Stimulated activated CD4-positive, alpha-beta T cell treated with anti-CD3 and anti-CD28 coated beads, Interleukin-12 subunit alpha, Interleukin-12 subunit beta, amount 100 ng/mL, for 24 hours (primary cell): ENCODE data around the gene GTF2H2C.
"Not testable (repeated sequence)": the region's sequence is repeated elsewhere in the genome, so short reads cannot be mapped to it uniquely, and the experiment has no call there.

ENCODE experiments used
- DNase-seq, 2 experiments: peaks; one replicate each; pipeline ENCODE4 v3.0.0-alpha.2; 2020; ENCODE audit warnings: low read depth in 2 of 2

Gene GTF2H2C

DNA sequence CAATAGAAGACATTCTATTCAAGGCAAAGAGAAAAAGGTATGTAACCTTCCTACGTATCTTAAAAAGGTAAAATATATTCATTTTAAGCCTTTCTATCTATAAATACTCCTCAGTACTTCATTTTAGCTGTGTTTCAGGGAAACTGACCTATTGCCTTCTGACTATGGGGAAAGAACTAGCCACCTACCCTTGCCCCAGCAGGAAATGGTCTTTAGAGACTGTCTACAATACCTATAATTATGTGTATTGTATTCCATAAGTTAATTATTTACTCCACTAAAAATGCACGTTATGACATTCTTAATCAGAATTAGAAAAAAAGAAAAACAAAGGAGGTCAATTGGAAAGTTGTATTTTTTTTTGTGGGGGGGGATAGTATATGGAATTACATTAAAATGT is 6.2 kb downstream of the GTF2H2C start:
- DNase-seq, result not testable (repeated sequence)

DNA sequence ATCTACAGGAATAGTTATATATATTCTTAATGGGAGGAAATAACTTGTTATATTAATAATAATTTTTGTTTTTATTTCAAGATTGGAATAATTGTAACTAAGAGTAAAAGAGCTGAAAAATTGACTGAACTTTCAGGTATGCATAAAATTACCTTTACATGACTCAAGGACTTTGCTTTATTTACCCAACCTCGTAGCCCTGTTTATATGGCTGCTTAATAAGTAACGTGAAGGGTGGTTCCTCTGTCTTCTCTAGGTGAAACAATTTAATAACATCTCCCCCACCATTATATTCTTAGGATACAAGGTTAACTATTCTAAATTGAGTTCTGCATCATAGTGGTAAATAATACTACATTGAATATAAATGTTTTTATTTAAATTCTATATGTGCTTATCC is 8.1 kb downstream of the GTF2H2C start:
- not testable (repeated sequence) for DNase-seq

DNA sequence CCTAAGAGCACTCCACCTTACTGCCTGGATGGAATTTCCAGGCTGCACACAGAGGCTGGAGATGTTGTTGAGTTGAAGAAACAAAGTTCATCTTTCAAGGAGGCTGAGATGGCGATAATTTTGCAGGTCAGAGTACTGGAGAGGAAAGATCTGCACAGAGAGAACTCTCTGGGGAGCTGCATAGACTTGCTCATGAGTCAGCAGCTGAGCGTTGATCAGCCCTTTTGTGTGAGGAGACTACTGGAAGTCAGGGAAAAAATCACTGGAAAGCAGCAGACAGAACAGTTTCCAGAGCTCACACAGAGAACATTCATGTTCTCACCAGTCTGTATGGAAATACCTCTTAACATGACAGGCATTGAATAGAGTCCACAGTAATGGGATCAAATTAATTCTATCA is 23.4 kb downstream of the GTF2H2C start:
- DNase-seq, result not testable (repeated sequence)

DNA sequence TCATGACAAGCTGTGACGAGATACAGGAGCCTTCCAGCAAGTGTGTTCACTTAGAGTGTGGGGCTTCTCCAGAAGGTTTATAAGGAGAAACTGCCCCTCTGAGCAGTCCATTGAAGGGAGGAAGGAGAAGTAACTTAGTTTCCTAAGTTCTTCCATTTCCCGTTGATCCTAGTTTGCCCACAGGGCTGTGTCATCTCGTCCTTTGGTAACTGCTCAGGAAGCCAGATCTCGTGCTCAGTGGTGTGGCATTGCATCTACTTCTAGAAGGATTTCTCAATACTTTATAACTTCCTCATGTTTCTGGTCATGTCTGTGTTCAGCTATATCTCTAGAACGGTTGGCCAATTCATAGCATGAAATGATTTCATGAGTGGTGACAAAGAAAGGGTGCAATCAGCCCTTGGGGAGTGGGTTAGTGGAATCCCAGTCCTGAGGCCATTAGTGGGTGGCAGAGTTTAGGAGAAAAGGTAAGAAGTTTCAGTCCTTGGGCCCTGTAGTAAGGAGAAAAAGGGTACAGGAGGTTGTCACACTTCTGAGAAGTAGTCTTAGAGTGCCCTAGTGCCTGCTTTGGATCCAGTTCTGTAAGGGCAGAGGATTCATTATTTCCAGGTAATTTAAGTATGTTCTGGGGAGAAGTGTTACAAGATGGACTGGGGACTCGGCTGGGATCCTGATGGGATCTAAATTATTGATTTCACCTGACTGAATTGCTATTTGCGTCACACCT is 36.3 kb downstream of the GTF2H2C start:
- DNase-seq, result not testable (repeated sequence)

DNA sequence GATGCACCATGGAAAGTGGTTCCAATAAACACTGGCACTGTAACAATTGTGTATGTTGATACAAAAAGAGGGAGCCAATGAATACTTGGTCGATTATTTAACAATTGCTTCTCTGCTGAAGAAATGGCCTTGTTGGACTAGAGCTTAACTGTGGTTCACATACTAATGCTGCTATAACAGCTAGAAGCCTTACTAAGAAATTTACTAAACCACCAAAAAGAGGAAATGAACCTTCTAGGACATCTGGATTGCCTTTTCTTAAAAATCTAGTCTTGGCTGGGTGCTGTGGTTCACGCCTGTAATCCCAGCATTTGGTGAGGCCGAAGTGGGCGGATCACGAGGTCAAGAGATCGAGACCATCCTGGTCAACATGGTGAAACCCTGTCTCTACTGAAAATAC is 42.0 kb downstream of the GTF2H2C start:
- not testable (repeated sequence) for DNase-seq

DNA sequence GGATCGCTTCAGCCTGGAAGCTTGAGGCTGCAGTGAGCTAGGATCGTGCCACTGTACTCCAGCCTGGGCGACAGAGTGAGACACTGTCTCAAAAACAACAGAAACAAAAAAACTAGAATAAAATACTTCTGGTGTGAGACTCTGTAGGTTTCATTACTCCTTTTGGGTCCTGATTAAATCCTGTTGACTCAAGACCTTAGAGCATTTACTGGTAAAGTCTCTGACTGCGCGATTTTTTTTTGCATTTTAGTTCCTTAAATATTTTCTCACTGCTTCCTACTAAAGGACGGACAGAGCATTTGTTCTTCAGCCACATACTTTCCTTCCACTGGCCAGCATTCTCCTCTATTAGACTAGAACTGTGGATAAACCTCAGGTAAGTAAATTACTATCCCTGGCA is 46.8 kb downstream of the GTF2H2C start:
- not testable (repeated sequence) for DNase-seq

DNA sequence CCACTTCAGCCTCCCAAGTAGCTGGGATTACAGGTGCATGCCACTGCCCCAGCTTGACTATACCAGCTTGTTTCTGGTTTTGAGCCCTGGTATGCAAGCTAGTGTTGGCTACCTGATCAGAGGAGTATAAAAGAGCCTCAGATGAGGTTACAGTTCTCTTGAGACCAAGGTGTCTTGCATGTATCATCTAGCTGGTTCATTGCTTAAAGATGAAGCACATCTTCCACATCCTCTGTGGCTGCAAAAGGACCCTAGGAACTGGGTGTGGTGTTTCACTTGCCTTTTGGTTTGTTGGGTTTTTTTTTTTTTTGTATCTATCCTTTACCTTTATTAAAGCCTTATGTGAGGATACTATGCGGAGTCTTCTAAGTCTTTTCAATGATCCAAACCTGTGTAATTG is 47.8 kb downstream of the GTF2H2C start:
- DNase-seq, result not testable (repeated sequence)

DNA sequence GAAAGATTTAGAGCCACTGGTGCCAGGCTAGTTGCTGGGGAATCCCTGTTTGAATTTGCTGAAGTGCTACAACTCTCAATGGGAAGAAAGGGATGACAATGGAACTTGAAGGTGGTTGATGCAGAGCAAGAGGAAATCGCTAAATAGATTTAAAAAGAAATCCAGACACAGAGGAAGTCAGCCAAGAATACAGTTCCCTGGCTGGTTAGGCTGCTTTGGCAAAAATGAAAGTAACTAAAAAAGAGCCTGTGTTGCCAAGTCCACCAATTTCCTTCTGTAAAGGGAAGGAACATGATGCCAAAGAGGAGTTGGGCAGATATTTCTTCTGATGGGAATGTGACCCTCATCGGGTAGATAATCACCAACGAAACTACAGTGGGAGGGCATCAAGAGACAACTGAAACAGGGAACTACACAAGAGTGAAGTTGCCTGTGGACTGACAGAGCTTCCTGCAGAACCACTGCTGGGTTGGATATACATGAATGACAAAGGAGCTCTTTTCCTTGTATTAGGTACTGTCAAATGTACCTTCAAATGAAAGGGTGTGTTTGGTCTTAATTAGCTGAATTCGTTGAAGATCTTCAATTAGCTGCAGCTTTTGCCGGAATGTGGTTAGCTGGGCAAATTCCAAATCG is 49.0 kb downstream of the GTF2H2C start:
- not testable (repeated sequence) for DNase-seq

DNA sequence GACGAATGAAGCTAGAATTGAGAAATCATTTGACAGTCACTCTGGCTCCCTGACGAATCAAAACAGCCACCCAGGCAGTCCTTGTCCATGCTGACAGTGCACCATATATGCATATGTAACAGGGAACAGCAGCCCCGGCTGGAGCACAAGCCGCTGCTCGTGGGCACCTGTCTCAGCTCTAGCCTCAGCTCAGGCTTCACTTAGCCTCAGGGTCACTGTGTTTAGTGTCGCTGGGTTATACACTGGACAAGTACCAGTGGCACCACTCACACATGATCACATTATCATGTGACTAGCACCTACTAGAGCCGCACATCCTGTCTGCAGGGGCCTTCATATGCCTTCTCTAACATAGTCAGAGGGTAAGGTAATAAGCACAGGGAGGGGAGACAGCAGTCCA is 54.9 kb downstream of the GTF2H2C start:
- DNase-seq, result not testable (repeated sequence)

DNA sequence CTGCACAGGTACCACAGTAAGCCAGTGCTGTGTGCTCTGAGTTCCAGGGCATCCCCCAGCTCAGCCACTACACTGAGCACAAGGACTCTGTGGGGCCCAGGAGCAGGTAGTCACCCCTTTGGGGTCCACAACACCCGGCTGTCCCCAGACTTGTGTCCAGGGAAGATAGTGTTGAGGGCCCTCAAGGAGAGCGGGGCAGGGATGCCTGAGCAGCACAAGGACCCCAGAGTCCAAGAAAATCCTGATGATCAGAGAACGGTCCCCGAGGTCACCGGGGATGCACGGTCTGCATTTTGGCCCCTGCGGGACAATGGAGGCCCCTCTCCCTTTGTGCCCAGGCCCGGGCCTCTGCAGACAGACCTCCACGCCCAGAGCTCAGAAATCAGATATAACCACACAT is 71.9 kb downstream of the GTF2H2C start:
- DNase-seq, result not testable (repeated sequence)
